GM18499 (cell line): ENCODE measurements around the gene LDHA.
"Not testable (repeated sequence)": the region's sequence is repeated elsewhere in the genome, so short reads cannot be mapped to it uniquely, and the experiment has no call there.

Source experiments
- ATAC-seq: cut with Tn5 transposase; IDR thresholded peaks from one replicate; pipeline ENCODE4 v1.9.1; 2021; ENCODE audit warnings: moderate number of reproducible peaks; ENCODE audit not compliant: insufficient read depth, unreplicated experiment

LDHA gene

GRCh38 chr11:18393581-18394274 is 635 bp upstream of the LDHA start:
- ATAC-seq, result no peak

DNA sequence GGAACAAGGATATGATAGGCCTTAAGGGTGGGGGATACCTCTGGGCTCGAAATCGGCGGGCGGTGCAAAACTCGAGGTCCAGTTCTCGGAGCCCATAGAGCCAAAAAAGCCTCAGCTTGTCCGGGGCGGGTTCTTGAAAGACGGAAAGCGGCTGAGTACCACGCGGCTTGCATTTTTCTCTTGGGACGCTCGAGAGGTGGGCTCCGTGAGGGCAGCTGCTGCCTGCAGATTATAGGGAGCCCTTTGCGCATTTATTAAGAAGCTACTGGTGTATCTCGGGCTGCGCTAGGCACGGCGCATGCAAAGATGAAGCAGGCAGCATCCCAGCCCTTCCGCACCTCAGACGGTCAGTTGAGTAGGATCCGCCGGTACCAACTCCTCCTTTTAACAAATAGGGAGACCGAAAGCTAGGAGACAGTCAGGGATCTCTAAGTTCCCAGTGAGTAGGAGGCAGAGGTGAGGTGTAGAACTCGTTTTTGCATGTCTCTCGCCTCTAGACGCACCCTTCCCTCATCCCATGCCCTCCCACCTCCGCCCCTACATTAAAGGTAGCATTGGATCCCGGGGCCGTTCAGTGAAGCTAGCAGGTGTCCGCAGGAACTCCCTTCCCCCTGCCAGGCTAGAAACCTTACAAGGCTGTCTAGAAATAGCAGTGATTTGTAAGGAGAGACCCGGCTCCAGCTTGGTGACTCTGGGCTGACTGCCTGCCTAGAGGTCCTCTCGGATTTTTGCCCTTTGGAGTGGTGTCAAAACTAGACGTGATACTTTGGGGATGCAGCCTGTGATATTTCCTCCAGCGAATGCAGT is 768 bp downstream of the LDHA start:
- no peak for ATAC-seq

DNA sequence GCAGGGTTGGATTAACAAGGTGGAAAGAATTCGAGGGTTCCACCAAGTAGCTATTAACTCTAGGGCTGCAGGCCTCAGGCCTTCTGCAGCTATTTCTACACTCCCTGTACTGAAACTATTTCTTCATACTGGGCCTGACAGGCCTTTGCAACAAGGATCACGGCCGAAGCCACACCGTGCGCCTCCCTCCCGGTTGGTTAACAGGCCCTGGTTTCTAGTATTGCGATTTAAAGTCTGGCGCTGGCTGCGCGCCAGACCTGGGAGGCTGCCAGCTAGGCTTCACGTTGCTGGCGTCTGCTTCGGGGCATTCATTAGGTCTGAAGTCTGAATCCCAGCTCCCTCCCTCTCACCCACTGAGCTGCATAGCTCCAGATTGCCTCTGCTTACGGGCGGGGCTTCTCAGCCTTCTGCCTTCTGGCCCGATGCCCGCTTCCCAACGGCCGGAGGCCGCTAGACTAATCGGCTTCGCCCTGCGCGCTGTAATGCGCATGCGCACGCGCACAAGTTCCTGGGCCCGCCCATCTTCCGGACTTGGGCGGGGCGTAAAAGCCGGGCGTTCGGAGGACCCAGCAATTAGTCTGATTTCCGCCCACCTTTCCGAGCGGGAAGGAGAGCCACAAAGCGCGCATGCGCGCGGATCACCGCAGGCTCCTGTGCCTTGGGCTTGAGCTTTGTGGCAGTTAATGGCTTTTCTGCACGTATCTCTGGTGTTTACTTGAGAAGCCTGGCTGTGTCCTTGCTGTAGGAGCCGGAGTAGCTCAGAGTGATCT is 1.6 kb downstream of the LDHA start:
- ATAC-seq, result peak; percentile 63

DNA sequence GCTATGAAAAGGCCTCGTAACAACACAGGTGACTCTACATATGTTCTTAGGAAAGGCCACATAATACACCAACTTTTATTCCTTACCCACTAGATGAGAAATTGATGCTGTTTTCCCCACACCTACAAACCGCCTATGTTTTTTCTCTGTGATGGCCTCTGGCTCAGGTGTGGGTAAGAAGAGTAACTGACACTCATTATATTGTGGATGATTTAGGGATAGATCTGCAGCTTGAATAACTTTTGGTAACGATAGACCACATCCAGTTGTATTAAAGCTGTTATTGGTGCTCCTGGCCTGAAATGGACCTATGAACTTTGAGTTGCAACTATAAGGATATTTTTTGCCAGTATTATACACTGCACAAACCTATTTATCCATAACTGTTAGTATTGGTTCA is 3.6 kb downstream of the LDHA start:
- ATAC-seq, result no peak

GRCh38 chr11:18401077-18401476 is 6.7 kb downstream of the LDHA start:
- ATAC-seq, result not testable (repeated sequence)

- ATAC-seq, result no peak
Measured at GRCh38 chr11:18404062-18404461, 9.7 kb downstream of the LDHA start.

DNA sequence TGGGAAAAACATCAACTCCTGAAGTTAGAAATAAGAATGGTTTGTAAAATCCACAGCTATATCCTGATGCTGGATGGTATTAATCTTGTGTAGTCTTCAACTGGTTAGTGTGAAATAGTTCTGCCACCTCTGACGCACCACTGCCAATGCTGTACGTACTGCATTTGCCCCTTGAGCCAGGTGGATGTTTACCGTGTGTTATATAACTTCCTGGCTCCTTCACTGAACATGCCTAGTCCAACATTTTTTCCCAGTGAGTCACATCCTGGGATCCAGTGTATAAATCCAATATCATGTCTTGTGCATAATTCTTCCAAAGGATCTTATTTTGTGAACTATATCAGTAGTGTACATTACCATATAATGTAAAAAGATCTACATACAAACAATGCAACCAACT is 13.0 kb downstream of the LDHA start:
- not testable (repeated sequence) for ATAC-seq

DNA sequence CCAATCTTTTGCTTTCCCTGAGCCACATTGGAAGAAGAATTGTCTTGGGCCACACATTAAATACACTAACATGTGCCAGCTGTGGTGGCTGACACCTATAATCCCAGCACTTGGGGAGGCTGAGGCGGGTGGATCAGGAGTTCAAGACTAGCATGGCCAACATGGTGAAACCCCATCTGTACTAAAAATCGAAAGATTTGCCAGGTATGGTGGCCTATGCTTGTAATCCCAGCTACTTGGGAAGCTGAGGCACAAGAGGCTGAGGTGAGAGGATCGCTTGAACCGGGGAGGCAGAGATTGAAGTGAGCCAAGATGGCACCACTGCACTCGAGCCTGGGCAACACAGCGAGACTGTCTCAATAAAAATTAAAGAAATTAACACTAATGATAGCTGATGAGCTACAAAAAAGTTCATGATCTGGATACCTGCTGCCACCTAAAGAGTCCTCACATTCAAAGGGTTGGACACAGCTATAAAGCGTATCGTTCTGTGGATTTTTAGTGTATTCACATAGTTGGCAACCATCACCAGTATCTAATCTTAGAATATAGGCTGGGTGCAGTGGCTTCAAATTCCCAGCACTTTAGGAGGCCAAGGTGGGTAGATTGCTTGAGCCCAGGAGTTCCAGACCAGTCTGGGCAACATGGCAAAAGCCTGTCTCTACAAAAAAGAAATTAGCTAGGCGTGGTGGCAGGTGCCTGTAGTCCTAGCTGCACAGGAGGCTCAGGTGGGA is 14.4 kb downstream of the LDHA start:
- no peak for ATAC-seq

- ATAC-seq, result no peak
Measured at GRCh38 chr11:18416459-18416858, 22.1 kb downstream of the LDHA start.

- no peak for ATAC-seq
Measured at GRCh38 chr11:18419040-18419439, 24.7 kb downstream of the LDHA start.

DNA sequence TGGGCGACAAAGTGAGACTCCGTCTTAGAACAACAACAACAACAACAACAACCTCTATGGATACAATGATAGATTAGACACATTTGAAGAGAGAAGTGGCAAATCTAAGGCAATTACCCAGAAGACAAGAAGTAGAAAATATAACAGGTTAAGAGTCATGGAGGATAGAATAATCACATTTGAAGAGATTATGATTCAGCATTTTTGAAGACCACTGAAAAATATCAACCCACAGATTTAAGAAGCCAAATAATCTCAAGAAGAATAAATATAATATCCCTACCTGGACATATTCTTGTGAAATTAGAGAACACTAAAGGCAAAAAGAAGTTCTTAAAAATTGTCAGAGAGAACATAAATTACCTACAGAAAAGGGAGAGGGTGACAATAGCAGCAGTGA is 25.7 kb downstream of the LDHA start:
- no peak for ATAC-seq

GRCh38 chr11:18427240-18427639 is 32.9 kb downstream of the LDHA start:
- no peak for ATAC-seq

- ATAC-seq, result no peak
Measured at GRCh38 chr11:18429332-18429731, 35.0 kb downstream of the LDHA start.

DNA sequence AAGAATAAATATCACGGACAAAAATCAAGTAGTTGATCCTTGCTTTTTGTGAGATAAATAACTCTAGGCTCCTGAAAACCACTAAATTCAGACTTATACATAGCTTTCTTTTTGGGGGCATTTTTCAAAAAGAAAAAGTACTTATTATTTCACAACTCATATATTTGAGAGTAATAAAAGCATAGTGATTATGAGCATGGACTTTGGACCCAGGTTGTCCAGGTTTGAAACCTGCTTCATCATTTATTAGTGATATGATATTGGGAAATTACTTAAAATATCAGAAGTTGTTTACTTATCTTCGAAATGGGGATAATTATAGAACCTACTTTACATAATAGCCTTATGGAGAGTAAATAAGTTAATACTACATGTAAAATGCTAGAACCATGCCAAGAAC is 44.3 kb downstream of the LDHA start:
- no peak for ATAC-seq

GRCh38 chr11:18449251-18449650 is 54.9 kb downstream of the LDHA start:
- no peak for ATAC-seq

- ATAC-seq, result no peak
Measured at GRCh38 chr11:18452927-18453326, 58.6 kb downstream of the LDHA start.

GRCh38 chr11:18455686-18456372 is 61.5 kb downstream of the LDHA start, which contains the start of gene LDHAL6A:
LDHAL6A (plus strand) TSS chr11:18455856; CDS start chr11:18456681, 825 bp downstream.
- ATAC-seq, result no peak

DNA sequence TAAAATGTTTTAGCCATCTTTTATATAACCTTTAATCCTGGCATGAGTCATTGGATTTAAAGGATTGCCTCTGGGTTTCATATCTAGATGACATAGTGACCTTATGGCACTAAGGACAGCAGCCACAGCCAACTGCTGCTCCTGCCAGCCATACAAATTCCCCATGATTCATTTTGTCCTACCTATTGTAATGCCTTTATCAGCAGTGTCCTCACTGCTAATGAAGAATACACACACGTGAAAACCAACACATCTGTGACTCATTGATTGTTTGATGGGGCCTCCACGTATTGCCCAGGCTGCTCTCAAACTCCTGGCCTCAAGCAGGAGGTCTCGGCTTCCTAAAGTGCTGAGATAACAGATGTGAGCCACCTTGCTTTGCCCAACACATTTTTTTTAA is 63.1 kb downstream of the LDHA start:
- no peak for ATAC-seq
